SHP77 (cell line): ENCODE data around the gene WNT4.
A peak's percentile ranks its signal among the peaks of the same experiment; 100 is the strongest.

Experiments used
- DNase-seq, 2 experiments: peaks; one replicate each; lab custom pipeline; 2025; lab: John Stamatoyannopoulos, UW

The WNT4 gene

DNA sequence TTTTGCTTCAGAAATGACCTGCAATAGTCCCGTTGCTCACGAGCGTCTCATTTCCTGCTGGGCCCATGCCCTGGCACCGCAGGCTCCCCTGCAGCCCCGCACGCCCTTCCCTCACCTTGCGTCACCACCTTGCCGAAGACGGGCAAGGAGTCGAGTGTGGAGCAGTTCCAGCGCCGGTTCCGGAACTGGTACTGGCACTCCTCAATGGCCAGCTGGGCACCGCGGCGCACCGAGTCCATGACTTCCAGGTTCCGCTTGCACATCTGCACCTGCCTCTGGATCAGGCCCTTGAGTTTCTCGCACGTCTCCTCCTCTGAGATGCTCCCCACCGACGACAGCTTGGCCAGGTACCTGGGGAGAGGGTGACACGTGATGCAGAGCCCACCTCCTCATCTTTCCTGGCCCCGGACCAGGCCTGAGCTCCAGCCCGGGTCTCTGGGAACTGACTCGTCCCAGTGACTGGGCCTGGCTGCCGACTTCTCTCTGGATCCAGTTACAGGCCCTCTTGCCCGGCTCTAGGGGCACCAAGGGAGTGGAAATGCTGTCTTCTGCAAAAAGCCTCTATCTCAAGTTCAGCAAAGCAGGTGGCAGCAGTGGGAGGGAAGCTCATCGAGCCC, 13.3 kb downstream of the WNT4 start:
- no peak for DNase-seq

DNA sequence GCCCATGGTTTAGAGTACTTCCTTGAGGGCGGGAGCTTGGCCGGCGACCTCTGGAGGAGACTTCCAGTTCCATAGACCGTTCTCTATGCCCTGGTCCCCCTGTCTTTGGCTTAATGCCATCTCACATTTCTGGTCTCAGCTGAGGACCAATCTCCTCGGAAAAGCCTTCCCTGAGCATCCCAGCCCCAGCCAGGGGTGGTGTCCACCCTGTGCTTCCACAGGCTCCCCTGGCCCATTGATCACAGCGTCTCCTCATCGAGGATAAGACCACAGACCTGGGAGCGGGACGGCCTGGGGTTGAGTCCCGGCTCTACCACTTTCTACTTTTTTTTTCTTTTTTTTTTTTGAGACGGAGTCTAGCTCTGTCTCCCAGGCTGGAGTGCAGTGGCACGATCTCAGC, 14.5 kb downstream of the WNT4 start:
- no peak for DNase-seq

DNA sequence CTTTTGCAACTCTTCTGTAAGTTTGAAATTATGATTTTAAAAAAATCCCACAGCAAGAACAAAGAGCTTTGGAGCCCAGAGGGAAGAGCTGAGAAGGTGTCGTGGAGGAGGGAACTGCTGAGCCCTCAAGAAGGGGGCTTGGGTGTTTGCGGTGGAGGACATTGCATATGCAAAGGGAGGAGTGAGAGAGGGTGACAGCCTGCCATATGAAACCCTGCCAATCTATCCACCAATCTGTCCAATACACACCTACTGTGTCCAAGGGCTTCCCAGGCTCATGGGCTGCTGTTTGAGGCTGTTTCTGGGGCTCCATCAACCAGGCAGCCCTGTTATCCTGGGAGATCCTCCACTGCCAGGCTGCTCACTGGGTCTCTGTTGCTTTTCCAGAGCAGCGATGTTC, 15.2 kb downstream of the WNT4 start:
- no peak for DNase-seq

DNA sequence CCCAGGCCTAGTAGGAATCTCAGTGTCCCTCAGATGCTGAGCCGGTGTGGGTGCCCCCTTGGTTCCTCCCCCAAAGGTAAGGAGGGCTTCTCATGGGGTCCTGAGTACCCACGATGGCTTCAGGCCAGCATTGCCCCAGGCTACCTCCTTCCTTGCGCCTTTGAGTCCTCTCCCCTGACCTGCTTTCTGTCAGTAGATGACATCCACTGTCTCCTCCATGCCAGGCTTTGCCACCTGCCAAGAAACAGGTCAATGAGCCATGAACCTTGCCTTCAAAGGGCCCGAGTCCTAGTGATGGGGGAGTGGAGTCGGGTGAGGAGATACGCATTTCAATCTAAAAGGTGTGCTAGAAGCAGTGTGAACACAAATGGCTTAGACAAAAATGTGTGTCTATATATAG, 15.6 kb downstream of the WNT4 start:
- no peak for DNase-seq

DNA sequence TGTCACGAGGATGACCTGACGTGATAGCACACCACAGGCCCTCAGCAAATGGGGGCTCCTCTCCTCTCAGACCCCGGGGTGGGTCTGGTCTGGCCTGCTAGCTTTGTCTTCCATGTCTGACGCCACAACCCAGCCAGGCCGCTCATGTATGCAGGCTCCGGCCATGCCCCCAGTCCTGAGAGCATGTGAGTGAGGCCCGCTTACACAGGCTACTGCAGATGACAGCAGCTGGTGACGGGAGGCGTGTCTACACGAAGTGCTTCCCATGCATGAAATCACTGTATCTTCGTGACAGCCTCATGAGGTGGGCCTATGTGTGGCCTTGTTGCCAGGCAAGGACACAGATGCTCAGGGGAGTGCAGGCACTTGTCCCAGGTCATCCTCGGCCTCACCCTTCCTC, 16.4 kb downstream of the WNT4 start:
- no peak for DNase-seq

DNA sequence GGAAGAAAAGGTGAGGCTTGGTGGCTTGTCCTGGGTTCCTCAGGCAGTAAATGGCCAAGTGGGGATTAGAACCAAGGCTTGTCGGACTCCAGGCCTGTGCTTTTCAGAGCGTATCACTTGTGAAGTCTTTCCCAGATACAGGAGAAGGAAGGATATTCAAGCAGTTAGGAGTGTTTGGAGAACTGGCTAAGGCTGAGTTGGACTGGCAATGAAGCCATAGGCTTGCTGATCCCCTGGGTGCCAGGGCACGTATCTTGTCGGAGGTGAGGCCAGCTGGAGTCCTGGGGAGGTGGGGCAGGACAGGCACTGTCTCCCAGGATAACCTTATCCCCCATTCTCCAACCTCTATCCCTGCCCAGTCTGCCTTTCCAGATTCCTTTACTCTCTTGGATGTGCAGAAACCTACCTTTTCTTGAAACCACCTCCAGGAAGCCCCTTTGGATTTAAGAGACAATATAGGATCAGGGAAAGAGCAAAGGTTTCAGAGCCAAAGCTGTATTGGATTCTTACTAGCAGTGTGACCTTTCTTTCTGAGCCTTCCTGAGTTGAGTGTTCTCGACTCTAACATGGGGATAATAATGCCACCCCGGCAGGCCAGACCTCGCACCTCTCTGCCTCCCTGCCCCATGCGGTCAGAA, 18.2 kb downstream of the WNT4 start:
- no peak for DNase-seq

DNA sequence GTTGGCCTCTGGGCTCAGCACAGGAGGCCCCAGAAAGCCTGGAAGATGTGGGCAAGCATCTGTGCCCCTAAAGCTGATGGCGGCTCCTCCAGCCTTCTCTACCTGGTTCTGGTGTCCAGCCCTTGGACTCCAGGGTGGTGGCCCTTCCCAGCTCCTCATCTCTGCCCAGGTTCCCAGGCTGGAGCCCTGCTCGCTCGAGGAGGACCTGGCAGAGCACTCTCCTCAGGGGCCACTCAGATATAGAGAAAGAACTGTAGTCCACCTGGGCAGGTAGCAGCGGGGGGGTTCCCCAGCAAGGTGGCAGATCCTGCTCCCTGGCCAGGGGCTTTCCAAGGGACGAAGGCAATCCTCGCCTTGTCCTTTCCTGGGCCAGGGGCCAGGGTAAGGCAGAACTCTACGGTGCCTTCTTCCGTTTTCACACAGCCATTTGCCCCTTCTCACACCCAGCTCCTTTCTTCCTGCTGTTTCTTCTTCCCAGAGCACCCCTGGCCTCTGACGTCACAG, 18.9 kb downstream of the WNT4 start:
- DNase-seq = no peak

DNA sequence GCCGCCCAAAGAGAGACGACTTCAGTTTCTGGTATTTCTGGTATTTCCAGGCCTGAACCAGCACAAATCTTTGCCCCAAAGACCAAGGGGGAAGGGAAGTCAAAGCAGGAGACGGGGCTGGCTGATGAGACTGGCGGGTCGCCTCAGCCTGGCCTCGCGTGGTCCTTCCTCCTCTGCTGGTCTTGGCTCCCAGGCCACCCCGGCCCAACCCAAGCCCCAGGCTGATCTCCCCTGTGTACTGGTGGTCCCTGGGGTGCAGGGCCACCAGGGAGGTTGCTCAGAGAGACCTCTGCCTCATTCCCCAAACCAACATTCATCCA, 19.9 kb downstream of the WNT4 start:
- DNase-seq = no peak

DNA sequence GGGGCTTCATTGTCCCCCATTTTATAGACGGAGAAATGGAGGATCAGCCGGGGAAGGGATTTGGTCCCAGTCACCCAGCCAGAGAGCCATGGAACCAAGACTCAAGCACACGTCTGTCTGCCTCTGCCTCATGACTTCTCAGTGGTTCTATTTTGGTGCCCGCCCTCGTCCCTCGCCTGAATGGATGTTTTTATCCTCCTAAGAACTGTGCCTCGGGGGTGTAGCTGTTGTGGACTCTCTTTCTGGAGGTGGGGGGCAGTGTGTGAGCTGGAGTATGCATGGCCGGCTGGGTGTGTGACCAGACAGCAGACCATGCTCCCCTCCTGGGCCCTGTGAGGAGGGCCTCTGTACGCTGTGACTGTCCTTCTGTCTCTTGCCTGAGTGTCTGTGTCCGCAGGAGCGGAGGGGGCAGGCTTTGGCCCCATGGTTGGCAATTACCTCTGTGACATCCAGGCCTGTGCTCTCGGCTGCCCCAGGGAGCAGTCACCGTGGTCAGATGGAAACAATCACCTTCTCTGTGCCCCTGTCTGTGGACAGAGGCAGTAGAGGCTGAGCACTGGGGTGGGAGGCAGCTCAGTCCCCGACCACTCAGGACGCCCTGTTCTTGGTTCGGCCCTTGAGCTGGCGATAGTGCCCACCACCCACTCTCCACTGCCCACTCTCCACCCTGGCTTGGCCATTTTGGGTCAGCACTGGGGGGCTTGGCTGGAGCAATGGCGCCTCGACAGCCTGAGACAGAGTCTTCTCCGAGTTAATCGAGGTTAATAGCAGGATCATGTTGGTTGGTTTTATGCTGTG, 20.4 kb downstream of the WNT4 start:
- no peak for DNase-seq

DNA sequence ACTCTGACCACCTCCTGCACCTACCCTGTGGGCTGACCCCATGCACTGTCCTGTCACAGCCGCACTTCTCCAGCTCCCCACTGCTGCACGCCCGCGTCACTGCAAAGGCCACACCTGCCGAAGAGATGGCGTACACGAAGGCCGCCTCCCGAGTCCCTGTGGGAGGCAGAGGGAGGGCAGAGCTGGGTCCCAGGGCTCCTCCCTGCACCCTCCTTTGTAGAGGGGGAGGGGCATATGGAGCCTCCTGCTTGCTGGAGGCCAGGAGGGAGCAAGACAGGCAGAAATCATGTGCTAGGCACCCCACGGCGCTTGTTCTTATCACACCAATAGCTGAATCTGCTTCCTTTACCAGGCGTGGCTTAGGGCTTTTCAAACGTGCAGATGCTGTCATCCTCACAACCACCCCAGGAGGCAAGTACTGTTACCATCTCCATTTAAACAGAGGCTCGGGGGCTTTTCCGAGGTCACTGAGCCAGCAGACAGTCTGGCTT, 21.4 kb downstream of the WNT4 start:
- no peak for DNase-seq

DNA sequence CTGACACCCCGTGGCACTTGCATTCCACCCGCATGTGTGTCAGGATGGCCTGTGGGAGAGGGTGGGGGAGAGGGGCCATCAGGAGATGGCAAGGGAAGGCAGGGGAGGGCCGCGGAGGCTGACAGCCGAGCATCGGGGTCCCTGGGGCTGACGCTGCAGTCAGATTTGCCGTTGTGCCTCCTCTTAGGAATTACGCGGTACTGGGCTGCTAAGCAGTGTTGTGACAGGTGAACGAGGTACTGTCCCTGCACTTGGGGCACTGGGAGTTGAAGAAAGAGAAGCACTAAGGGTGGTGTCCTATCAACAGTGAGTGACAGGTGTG, 22.5 kb downstream of the WNT4 start:
- DNase-seq = no peak

DNA sequence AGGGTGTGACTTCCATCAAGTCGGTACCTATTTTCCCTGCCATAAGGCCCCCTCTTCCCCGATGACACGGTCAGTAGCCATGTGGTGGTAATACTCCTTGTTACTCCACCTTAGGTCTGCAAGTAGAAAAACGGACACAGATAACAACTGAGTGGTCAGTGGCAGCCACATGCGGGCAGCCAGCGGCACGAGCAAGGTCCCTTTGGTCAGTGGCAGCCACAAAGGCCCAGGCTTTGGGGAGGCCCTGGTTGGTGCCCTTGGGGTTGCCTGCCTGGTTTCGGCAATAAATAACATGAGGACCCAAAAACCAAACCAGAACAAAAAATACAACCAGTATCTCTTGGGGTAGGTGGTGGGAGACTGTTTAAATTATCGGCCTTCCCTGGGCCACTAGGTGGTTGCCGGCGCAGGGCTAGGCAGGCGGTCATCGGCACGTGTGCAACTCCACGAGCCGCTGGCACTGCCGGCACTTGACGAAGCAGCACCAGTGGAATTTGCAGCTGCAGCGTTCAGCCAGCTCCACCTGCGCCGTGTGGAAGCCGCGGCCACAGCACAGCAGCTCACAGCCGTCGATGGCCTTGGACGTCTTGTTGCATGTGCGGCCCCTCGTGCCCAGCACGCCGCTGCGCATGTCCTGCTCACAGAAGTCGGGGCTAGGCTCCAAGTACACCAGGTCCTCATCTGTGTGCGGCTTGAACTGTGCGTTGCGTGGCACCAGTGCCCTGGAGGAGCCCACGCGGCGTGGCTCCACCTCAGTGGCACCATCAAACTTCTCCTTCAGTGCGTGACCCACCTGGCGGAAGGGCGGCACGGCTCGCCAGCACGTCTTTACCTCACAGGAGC, 23.1 kb downstream of the WNT4 start:
- DNase-seq = no peak

DNA sequence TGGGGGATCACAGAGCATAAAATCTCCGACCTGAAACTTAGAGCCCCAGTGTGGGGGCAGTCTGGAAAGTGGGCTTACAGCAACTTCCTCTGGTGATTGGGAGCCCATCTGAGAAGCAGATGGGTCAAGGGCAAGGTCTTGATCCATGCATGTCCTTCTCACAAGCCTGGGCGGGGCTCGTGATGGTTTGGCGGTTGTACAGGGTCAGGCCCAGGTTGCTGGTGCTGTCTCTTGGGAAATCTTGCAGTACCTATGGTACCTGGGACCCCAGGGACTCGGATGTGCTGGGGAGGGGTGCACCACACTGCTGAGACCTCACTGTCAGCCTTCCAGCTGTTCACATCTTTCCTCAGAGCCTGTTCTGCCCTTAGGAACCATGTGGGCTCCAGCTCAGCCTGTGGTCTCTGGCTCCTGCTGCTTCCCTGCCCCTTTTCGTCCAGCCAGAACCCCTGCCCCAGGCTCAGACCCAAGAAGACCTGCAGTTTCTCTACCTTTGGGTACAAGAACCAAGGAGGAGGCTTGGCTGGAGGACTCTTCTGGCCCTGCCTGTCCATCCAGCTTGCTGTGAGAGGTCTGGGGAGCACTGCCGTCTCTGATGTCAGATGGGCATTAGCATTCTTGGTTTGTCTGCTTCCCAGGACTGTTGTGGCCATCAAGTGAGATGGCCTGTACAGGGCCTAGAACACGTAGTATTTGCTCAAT, 24.5 kb downstream of the WNT4 start:
- DNase-seq = no peak

DNA sequence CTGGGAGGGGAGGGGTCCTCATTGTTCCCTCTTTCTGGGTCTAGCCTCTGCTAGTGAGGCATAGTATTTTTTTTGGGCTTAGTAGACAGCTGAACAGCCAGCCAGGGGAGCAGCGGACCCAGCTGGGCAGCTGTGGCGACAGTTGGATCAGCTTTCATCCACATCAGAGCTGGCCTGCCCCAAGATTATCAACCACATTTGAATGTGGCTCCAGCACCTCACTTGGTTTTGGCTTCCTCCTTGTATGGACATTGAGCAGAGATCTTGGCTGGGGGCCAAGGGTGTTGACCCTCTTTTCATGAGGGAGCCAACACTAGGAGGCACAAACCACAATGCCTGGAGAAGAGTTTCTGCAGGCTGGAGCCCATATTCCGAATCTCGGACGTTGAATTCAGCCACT, 25.0 kb downstream of the WNT4 start:
- no peak for DNase-seq

DNA sequence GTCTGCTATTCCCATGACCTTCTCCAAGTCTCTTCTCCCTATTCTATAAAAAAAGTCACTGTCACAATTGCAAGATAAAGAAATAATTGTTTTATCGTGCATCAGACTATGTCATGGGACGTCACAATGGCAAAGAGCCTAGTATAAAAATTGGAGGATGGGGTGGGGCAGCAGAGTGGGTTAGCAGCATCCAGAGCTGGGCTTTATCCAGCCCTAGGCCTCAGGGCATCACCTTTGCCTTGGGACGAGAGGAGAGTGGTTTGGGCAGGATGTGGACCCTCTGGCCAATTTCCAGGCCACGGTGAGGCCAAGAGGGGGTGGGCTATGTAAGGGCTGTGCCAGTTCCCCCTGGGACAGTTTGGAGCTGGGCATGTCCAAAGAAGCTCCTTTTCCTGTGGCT, 25.7 kb downstream of the WNT4 start:
- no peak for DNase-seq

DNA sequence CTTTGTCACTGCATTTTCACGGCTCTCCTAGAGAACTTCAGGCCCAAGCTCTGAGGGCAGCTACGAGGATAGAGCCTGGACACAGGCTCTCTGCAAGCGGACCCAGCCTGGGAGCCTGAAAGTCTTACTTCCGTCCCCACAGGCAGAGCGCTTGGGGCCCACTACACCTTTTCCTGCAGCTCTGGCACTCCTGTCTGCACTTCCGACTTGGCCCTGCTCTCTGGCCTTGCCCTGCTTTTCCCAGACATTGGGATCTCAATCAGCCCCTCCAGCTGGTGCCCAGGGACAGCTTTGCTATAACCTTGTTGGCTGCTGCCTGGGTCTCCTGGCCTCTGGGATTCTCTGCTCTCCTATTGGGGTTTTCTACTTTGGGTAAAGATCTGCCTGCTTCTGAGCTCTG, 27.6 kb downstream of the WNT4 start:
- DNase-seq = no peak

DNA sequence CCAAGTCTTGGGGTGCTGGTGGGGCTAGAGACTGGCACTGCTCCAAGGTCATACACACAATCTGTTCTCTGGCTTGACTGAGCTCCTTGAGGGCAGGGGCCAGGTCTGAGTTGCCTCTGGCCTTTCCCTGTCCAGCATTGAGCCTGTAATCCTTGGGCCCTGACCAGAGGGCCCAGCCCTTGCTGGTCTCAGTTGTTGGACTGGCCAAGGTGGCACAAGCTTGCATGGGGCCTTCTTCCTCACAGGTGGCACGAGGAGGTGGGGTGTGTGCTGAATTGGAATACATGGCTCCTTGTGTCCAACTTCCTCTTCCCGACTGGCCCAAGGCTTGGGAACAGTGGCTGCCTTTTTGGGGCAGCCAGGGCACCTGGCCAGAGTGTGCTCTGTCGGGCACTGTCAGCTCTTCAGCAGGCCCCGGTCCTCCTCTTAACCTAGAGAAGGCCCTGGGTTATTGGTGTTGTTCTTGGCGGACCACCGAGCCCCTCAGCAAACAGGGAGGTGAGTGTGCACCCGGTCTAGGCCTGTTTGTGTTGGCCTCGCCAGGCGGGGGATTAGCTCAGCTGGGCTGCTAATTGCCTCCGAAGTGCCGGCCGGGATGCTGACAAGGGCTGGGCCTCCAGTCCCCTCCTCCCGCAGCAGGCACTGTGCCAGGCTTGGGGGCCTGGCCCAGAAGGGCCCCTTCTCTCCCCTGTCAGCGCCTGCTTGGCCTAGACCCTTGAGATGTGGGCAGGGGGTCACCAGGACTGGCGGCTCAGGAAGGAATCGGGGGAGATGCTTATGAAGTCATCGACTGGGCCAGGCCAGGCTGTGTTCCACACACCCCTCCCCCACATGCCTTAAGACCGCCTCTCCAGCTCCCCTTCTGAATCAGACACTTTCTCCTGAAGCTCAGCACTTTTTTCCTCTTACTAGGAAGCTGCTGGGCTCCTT, 28.5 kb downstream of the WNT4 start:
- DNase-seq = peak; percentile 43 to 53

DNA sequence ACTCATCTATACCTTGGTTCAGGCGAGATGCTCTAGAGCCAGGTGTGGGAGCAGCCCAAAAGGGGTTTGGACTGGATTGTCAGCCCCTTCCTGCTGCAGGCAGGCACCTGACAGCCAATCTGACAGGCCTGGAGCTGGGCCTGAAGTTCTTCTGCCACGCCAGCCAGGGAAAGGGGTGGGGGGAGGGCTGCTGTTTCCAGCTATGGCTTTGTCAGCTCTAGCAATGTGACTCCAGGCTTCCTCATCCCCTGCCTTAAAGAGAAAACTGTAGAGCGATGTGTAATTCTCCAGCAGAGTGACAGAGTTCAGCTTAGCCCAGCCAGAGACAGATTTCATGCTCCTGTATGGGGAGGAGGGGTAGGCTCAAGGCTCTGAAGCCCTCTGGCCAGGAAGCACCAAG, 30.3 kb downstream of the WNT4 start:
- no peak for DNase-seq

DNA sequence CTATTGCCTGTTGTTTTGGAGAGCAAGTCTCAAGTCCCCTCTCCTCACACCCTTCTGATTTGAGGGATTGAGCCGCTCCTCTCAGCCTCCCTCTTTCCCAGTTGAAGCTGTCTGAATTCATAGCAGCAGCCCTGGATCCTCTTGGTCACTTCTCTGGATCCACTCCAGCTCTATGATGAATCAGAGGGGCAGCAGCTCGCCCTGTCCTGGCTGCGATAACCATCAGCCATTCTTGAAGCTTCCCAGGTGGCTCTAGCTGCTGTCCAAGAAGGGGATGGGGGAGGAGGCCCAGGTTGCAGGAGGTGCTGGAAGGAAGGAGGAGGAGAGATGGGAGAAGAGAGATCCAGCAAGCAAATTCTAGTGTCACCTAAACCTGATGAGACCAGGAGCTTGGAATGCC, 31.3 kb downstream of the WNT4 start:
- no peak for DNase-seq

DNA sequence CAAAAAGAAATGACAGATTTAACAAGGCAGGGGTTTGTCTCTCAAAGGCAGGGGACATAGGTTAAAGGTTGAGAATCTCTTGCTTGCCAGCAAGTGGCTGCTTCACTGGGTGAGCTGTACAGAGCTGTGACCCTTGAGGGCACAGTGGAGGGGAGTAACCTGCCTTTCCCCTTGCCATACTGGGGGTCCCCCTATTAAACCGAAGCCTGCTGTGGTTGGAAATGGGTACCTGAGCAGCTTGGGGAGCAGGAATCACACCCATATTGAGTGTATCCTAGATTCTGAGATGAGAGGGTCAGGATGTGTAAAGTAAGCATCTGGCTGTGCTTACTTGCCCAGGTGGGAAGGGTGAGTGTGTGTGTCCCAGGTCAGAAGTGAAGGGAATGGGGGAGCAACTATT, 31.8 kb downstream of the WNT4 start:
- no peak for DNase-seq

DNA sequence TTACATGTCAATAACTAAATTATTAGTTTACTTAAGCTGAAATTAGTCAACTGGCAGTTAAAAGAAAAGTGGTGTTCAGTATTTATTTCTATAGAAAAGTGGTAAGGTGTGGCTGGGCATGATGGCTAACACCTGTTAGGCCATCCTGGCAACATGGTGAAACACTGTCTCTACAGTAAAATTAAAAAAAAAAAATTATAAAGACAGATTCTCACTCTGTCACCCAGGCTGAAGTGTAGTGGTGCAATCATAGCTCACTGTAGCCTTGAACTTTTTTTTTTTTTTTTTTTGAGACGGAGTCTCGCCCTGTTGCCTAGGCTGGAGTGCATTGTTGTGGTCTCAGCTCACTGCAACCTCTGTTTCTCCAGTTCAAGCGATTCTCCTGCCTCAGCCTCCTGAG, 32.9 kb downstream of the WNT4 start:
- no peak for DNase-seq
